T-helper 2 cell treated with Interferon-gamma antibody and Interleukin-4, amounts not matched to agents 100 ng/mL and 5 ng/mL, for 36 hours (primary cell): ENCODE data around the gene RGS7. TPM values are rescaled to one million over a fixed set of nuclear protein-coding genes. Genes with fewer than 3 reads are reported as not detected.

Experiments used
- intact Hi-C: fragments of 100-400 bp; cut with micrococcal nuclease; formaldehyde crosslinking; loops from one replicate; pipeline ENCODE4 v1.15.1; 2023
- total RNA-seq: library from RNA; stranded (reverse); gene quantifications from 2 replicates; pipeline ENCODE4 v1.2.3, GENCODE V29; 2022

RGS7 gene
- total RNA-seq, 1 donor from 2014 or later = not detected

GRCh38 chr1:241086686-241087085 is 270.3 kb downstream of the RGS7 start:
- intact Hi-C loops = no loop called here

GRCh38 chr1:241083285-241083684 is 273.7 kb downstream of the RGS7 start:
- intact Hi-C loops = no loop called here

GRCh38 chr1:241081473-241081872 is 275.5 kb downstream of the RGS7 start:
- intact Hi-C loops = no loop called here

GRCh38 chr1:241079459-241079858 is 277.5 kb downstream of the RGS7 start:
- intact Hi-C loops = no loop called here

- intact Hi-C loops = no loop called here
Observed at GRCh38 chr1:241079047-241079446, 278.0 kb downstream of the RGS7 start.

- intact Hi-C loops = no loop called here
Observed at GRCh38 chr1:241077386-241078147, 279.4 kb downstream of the RGS7 start.

GRCh38 chr1:241074507-241074906 is 282.5 kb downstream of the RGS7 start:
- intact Hi-C loops = no loop called here

- intact Hi-C loops = no loop called here
Observed at GRCh38 chr1:241068359-241068758, 288.6 kb downstream of the RGS7 start.

GRCh38 chr1:241063276-241063675 is 293.7 kb downstream of the RGS7 start:
- intact Hi-C loops = no loop called here

- intact Hi-C loops = no loop called here
Observed at GRCh38 chr1:241061062-241061461, 295.9 kb downstream of the RGS7 start.

GRCh38 chr1:241048622-241049021 is 308.4 kb downstream of the RGS7 start:
- intact Hi-C loops = no loop called here

GRCh38 chr1:241045659-241046058 is 311.3 kb downstream of the RGS7 start:
- intact Hi-C loops = no loop called here

GRCh38 chr1:241034203-241034936 is 322.6 kb downstream of the RGS7 start:
- intact Hi-C loops = no loop called here

GRCh38 chr1:241024834-241025233 is 332.2 kb downstream of the RGS7 start:
- intact Hi-C loops = no loop called here

GRCh38 chr1:241022366-241022765 is 334.6 kb downstream of the RGS7 start:
- intact Hi-C loops = no loop called here

- intact Hi-C loops = no loop called here
Observed at GRCh38 chr1:241020851-241021697, 335.9 kb downstream of the RGS7 start.

GRCh38 chr1:241012708-241013340 is 344.2 kb downstream of the RGS7 start:
- intact Hi-C loops = no loop called here

- intact Hi-C loops = no loop called here
Observed at GRCh38 chr1:241007668-241008067, 349.3 kb downstream of the RGS7 start.

GRCh38 chr1:240999826-241000225 is 357.2 kb downstream of the RGS7 start:
- intact Hi-C loops = no loop called here

GRCh38 chr1:240998441-240999015 is 358.5 kb downstream of the RGS7 start:
- intact Hi-C loops = no loop called here

GRCh38 chr1:240998024-240998423 is 359.0 kb downstream of the RGS7 start:
- intact Hi-C loops = no loop called here
